ENCODE measurements around the gene POLR3A.
"Not testable (repeated sequence)": the region's sequence is repeated elsewhere in the genome, so short reads cannot be mapped to it uniquely, and the experiment has no call there.

The POLR3A gene

GRCh38 chr10:78029269-78030226, at the start of gene POLR3A:
TSS of gene POLR3A (minus strand) at chr10:78029515. CDS start at chr10:78029407, 108 bp downstream.
- peak; percentile 95 for DNase-seq

- DNase-seq, result no peak
Observed at GRCh38 chr10:78078539-78079330, 49.4 kb upstream of the POLR3A start.

- not testable (repeated sequence) for DNase-seq
Observed at GRCh38 chr10:78075806-78076205, 46.5 kb upstream of the POLR3A start.

- no peak for DNase-seq
Observed at GRCh38 chr10:78072504-78072903, 43.2 kb upstream of the POLR3A start.

GRCh38 chr10:78071857-78072179, 42.5 kb upstream of the POLR3A start:
- DNase-seq, result no peak

- DNase-seq, result no peak
Observed at GRCh38 chr10:78071140-78071856, 42.0 kb upstream of the POLR3A start.

GRCh38 chr10:78070726-78071125, 41.4 kb upstream of the POLR3A start:
- no peak for DNase-seq

GRCh38 chr10:78070064-78070463, 40.7 kb upstream of the POLR3A start:
- not testable (repeated sequence) for DNase-seq

- DNase-seq, result no peak
Observed at GRCh38 chr10:78069151-78069550, 39.8 kb upstream of the POLR3A start.

- no peak for DNase-seq
Observed at GRCh38 chr10:78066728-78067430, 37.6 kb upstream of the POLR3A start.

- no peak for DNase-seq
Observed at GRCh38 chr10:78066012-78066411, 36.7 kb upstream of the POLR3A start.

GRCh38 chr10:78065611-78066010, 36.3 kb upstream of the POLR3A start:
- DNase-seq, result no peak

- not testable (repeated sequence) for DNase-seq
Observed at GRCh38 chr10:78064919-78065318, 35.6 kb upstream of the POLR3A start.

GRCh38 chr10:78063236-78063635, 33.9 kb upstream of the POLR3A start:
- DNase-seq, result no peak

- no peak for DNase-seq
Observed at GRCh38 chr10:78062296-78062695, 33.0 kb upstream of the POLR3A start.

GRCh38 chr10:78059906-78060702, 30.8 kb upstream of the POLR3A start:
- DNase-seq, result no peak

GRCh38 chr10:78058562-78058961, 29.2 kb upstream of the POLR3A start:
- no peak for DNase-seq

- no peak for DNase-seq
Observed at GRCh38 chr10:78053211-78053868, 24.0 kb upstream of the POLR3A start.

GRCh38 chr10:78049851-78050250, 20.5 kb upstream of the POLR3A start:
- DNase-seq, result no peak

GRCh38 chr10:78047314-78047891, 18.1 kb upstream of the POLR3A start:
- DNase-seq, result peak; percentile 68

Data from CD4-positive, alpha-beta T cell treated with Interleukin-15 for 1 hour (primary cell).